HG02798 (cell line): ENCODE data around the gene DNAJC5.
"Not testable (repeated sequence)": the region's sequence is repeated elsewhere in the genome, so short reads cannot be mapped to it uniquely, and the experiment has no call there.

Experiments used
- ATAC-seq: cut with Tn5 transposase; IDR thresholded peaks from one replicate; pipeline ENCODE4 v1.9.1; 2021; ENCODE audit warnings: mild to moderate bottlenecking; ENCODE audit not compliant: unreplicated experiment, poor library complexity

Gene DNAJC5, protein sequence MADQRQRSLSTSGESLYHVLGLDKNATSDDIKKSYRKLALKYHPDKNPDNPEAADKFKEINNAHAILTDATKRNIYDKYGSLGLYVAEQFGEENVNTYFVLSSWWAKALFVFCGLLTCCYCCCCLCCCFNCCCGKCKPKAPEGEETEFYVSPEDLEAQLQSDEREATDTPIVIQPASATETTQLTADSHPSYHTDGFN

DNA sequence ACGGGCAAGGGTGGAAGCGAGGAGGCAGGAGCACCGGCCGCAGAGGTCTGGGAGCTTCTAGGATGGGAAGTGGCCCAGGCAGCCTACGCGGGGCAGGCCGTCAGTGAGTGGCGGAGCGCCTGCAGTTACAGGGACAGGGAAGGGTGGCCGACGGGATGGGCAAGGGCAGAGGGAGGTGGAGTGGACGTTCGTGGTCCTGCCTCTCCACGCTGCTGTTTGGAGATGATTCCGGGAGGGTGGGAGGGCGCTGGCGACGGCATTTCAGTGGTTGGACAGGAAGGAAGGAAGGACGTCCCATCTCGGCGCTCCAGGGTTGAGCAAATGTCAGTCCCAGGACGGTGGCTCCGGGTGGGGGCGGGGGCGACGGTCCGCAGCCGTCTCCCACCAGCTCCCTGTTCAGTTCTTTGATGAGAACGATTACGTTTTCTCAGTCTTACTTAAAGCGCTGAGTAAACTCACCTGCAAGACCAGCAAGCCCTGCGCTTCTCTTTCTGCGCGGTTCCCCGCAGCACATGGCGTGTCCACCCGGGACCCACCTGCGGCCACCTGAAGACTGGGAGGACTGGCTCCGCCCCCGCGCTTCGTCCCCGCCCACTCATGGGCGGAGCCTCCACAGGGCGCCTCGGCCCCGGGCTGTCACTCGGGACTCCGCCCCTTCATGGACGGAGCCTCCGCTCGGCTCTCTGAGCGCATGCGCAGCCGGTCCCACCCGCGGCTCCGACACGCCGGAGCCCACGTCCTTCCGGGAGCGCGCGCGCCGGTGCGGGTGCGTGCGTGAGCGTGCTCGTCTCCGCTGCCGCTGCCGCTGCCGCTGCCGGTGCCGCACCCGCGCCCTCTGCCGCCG, at the start of gene DNAJC5:
Gene DNAJC5 (plus strand): TSS at position 769 of the 844 bp plus-strand sequence. CDS start 33,220 bp downstream, outside the sequence.
- peak; percentile 95 for ATAC-seq

DNA sequence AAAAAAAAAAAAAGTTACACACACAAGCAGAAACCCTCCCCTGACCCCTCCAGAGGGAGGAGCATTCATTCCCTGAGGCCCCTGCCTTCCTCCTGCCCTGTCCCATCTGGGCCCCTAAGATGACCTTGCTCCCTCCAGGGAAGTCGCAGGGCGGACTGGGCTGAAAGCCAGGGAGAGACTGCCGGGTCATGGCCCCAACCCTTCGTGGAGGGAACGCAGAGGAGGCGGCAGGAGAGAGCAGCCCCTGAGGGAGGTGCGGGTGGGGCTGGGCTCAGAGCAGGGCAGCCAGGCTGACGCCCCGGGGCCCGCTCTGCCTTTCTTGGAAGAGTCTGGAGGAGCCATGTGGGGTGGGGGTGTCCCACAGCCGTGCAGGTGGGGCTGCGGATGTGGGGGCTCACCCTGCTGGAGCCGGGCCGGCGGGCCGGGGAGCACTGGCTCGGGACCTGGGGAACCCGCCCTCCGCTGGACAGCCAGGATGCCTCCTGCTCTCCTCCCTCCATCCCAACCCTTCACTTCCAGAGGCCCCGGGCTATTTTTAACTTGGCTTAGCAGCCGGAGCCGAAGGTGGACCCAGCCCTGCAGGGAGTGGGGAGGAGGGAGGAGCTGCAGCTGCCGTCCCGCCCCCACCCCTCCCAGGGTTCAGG, 48.7 kb upstream of the DNAJC5 start:
- no peak for ATAC-seq

DNA sequence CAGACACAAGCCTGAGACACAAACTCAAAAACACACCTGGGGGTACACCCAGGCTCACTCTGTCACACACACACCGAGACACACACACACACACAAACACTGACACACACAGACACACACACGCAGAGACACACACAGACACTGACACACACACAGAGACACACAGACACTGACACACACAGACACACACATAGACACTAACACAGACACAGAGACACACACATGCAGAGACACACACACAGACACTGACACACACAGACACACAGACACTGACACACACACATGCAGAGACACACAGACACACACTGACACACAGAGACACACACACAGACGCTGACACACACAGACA, 48.1 kb upstream of the DNAJC5 start:
- ATAC-seq = no peak

DNA sequence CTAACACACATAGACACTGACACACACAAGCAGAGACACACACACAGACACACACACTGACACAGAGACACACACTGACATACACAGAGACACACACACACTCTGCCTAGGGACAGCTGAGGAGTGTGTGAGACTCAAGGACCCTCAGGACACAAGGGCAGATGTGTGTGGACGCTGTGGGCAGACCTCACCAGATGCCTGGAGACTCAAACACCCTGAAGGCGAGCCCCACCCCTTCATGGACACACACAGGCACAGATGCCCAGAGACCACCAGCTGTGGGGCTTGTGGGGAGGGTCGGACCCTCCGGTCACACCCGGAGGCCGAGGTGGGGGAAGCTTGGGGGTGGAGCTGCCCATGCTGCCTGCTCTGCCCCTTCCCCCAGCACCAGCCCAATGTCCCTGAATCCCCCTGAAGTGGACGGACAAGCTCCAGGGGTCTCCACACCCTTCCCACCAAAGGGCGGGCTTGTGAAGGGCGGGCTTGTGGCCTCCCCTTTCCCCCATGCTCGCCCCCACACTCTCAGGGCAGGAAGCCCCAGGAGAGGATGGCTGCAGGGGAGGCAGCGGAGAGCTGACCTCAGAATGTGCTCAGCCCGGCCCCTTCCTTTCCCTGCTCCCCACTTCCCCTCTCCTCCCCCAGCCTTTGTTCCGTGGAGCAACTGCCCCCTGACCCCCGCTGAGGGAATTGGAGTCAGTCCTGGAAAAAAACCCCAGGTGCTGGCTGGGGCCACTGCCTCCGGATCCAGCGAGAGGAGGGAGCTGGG, 47.5 kb upstream of the DNAJC5 start:
- no peak for ATAC-seq

DNA sequence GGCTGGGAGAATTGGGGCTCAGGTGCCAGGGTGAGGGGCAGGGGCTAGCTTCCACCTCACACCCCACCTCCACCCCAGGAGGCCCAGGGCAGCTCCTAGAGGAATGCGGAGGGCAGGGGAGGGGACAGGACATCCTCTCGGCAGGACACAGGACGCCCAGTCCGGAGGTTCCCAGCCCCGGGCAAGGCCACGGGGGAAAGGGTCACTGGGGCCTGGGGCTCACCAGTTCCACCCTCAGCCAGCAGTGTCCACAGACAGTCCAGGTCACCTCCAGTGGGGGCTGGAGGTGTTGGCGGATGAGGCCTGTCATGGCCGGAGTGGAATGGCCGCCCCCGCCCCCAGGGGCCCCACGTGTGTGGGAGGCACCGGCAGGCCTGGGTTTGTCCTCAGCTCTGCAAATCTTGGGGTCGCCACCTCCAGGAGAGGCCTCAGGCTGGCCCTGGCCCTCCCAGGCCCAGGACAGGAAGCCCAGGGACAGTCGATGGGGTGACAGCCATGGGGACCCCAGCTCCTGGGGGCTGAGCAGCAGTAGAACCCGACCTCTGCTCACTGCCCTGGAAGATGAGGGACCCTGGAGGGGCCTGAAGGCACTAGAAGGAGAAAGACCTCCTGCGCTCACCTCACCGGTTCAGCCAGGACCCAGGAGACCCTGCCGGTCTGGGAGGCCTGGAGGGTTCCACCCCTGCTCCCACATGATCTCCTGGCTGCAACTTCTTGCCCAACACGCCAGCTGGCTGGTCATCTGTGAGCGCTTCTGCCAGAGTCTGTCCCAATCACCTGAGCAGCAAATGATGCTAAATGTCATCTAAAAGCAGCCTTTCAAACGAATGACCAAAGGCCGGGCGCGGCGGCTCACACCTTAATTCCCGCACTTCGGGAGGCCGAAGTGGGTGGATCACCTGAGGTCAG, 46.7 kb upstream of the DNAJC5 start:
- no peak for ATAC-seq

DNA sequence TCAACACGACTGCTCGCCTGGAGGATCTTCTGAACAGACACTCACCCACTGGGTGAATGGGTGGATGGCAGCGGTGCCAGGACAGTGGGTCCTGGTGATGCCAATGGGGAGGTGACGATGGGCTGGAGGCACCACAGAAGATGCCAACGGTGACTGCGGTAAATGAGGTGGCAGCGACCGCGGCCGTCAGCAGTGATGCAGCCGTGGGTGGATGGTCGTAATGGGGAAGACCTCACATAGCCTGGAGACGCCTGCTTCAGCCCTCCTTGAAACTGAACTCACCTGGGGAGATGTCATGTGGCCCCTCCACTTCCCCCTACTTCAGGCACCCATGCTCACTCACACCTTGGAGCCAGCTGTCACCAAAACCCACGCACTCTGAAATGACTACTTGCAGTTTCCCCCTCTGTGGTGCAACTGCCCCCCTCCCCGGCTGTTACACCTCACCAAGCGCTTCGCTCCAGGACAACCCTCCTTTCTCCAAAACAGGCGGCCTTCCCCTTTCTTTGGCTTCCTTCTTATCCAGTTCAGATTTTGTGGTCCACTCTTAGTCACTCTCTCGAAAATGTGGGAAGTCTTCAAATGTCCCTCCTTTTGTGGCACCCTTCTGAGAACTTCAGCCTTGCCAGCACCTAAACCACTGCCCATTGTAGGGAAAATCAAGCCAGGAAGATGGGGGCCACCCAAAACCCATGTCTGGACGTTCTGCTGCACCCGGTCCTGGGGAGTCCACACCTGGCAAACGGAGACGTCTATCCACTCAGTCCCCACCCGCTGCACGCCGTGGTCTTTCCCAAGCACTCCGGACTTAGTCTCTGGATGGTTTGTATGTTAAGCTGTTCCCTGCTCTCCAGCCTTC, 44.0 kb upstream of the DNAJC5 start:
- ATAC-seq = peak; percentile 85

DNA sequence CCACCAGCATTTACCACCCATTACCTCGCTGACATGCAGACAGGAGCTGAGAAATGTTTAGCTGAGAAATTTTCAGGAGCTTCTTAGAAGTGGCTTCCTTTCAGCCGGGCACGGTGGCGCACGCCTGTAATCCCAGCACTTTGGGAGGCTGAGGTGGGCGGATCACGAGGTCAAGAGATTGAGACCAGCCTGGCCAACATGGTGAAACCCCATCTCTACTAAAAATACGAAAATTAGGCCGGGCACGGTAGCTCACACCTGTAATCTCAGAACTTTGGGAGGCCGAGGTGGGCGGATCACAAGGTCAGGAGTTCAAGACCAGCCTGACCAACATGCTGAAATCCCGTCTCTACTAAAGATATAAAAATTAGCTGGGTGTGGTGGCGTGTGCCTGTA, 43.4 kb upstream of the DNAJC5 start:
- not testable (repeated sequence) for ATAC-seq

DNA sequence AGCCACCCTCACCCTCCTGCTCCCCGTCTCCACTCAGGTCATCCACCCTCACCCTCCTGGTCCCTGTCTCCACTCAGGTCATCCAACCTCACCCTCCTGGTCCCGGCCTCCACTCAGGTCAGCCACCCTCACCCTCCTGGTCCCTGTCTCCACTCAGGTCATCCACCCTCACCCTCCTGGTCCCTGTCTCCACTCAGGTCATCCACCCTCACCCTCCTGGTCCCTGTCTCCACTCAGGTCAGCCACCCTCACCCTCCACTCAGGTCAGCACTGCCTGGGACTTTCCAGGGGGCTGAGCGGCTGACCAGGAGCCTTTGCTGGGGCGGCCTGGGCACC, 41.2 kb upstream of the DNAJC5 start:
- ATAC-seq = not testable (repeated sequence)

DNA sequence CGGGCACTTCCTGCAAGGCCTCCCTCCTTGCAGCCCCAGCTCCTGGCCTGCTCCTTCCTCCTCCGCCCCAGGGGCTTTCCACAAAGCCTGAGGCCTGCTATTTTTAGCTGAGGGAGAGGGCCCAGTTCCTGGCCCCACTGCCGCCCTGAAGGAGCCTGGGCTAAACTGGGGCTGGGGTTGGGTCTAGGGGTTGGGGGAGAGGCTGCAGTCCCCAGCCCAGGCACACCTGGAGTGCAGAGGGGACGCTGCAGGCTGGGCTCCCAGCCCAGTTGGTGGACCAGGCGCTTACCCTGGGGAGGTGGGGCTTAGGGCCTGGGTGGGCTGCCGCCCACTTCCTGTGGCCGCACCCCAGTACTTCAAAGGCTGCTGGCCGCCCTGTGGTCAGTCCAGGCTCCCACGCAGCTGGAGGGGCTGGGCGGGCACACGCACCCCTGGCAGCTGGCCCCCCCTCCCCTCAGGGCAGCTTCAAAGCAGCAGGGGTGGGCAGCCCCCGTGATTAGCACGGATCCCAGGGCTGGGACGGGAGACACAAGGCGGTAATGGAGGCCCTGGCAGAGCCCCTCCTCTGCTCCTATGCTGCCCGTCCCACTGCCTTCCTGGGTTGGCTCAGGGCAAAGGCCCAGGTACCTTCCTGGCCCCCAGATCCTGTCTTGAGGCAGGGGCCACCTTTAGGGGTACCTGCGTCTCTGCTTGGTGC, 40.7 kb upstream of the DNAJC5 start:
- ATAC-seq = no peak

DNA sequence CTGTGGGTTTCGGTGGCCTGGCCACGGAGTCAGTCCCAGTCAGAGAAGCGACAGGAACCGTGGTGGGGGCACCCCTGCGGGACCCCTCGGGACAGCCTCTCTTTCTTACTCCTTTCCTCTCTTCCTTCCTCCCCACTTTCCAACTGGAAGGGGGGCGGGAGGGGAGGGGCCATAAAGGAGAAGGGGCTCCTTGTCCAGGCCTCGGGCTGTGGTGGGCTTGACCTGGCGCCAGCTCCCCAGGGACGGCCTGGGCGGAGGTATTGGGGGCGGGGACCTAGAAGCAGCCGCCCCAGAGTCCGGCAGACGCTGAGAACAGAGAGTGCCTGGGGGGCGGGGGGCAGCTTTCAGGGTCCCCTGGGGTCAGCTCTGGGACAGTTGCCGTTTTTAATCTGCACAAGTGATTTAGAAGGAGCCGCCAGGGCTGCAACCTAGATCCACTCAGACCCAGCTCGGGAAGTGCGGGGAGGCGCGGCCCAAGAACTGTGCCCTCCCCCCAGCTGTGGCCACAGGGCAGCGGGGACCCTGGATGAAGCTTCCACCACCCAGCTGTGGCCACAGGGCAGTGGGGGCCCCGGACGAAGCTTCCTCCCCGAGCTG, 40.1 kb upstream of the DNAJC5 start:
- ATAC-seq = no peak

DNA sequence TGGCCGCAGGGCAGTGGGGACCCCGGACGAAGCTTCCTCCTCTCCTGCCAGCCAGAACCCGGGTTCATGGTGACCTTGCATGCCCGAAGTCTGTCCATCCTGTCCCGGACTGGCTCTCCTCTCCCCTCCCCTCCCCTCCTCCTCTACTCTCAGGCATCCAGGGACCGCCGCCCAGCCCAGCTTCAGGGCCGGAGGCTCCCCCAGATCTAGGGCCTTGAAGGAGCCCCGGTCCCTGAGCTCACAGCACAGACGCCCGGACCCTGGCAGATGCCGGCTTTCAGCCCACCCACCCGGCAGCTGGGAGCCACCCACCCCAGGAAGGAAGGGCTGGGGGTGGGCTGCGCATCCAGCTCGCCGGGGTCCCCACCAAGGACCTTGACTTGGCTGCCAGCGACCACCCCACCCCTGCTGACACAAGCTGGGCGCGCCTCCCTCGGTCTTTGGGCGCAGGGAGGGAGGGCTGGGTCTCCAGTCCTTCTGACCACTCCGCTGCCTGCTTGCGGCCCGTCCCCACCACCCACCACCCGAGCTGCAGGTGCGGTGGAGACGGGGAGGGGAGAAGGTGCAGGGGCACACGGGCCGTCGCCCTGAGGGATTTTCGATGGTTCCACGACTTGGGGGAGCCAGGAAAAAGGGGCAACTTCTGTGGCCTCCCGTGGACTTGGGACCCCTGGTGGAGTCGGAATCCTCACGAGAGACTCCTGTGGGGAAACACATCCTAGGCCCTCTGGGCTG, 39.4 kb upstream of the DNAJC5 start:
- ATAC-seq = no peak

DNA sequence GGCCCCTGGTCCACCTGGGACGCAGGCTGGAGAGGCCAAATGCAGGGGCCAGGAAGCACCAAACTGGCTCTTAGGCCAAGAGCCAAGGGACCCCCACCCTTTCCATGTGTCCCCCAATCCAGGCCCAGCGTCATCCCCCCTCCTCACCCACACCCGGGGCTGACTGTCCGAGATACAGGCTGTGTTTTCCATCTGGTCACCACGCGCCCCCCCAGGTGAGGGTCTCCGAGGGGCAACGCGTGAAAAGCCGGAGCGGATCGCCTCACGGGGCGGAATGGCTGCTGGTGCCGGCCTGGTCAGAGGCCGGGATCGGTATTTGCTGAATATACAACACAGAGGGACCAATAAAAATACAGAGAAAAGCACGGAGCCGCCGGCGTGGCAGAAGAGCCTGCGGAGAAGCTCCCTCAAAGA, 38.8 kb upstream of the DNAJC5 start:
- ATAC-seq = no peak

DNA sequence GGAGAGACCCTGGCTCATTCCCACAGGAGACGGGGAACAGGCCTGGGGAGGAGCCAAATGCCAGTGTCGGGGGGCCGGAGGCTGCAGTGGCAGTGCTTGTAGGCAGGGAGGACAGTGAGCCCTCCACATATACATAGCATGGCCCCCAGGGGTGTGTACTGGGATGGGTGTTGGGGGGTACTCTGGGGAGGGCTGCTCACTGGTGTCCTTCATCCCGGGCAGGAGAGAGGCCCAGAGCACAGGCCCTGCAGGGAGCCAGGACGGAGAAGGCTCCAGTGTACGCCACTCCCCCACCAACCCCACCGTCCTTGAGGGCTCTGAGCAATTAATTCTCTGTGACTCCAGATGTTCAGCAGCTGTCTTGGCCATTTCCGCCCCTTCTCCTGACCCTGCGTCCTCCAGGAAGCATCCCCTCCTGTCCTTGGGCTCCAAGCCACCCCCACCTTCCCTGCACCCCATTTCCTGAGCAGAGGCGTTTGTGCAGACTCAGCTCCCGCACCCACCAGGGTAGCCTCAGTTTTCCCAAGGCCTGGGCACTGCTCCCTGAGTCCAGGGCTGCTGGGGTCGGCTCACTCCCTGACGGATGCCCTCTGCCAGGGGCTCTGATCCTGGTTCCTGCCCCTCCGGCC, 37.0 kb upstream of the DNAJC5 start:
- no peak for ATAC-seq

DNA sequence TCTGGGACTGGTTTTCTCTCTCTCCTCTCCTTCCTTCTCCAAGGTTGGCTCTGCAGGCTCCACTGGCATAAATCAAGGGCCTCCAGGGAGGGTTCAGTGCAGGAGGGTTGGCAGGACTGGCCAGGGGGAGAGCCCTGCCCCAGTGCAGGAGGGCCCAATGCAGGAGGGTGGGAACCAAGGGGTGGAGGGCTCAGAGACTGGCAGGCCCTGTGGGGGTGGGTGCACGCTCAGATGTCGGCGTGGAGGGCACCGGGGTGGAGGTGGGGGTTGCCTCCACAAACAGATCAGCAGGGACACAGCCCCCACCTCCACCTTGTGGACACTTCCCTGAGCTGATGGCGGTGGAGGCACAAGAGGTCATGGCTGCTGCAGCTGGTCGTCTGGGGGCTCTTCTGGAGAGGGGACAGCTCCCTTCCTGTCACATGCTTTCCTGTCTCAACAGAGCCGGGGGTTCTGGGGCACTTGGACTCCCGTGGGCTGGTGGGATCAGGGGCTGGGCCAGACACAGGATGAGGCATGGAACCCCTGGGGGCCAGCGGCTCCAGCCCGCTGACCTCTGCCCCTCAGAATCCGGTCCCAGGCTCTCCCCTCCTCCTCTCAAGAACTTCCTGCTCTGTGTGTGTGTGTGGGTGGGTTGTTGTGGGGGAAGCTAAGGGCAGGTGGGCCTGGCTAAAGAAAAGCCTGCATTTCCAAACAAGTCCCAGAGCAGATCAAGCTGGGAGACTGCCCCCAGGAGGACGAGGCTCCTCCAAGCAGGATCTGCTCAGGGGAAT, 36.3 kb upstream of the DNAJC5 start:
- no peak for ATAC-seq

DNA sequence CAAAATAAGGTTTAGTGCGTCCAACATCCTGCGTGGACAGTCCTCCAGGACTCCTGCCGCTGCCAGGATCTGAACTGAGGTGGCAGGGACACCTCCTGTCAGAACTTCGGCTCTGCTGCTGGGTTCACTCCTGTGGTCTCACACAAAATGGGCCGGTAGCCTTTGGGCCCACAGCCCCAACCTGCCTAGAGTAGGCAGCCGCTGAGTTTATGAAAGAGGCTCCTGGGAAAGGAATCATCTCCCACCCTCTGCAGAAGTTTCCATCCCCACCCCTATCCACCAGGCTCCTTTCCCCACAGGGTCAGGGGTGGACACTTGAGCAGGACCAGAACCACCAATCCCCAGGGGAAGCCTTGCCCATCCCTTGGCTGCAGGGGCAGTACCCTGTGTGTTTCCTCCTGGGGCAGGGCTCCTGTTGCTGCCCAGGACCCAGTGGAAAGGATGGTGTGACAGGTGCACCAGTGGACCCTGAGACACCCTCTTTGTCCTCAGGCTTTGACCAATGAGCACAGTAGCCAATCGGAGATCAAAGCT, 35.7 kb upstream of the DNAJC5 start:
- ATAC-seq = no peak
